ENCODE results near the gene KIF3A. TPM values are rescaled to one million over a fixed set of nuclear protein-coding genes. Genes with fewer than 3 reads are reported as not detected.

The KIF3A gene
- polyA plus RNA-seq, 1 donor from 2014 or later: 94.4 TPM

DNA sequence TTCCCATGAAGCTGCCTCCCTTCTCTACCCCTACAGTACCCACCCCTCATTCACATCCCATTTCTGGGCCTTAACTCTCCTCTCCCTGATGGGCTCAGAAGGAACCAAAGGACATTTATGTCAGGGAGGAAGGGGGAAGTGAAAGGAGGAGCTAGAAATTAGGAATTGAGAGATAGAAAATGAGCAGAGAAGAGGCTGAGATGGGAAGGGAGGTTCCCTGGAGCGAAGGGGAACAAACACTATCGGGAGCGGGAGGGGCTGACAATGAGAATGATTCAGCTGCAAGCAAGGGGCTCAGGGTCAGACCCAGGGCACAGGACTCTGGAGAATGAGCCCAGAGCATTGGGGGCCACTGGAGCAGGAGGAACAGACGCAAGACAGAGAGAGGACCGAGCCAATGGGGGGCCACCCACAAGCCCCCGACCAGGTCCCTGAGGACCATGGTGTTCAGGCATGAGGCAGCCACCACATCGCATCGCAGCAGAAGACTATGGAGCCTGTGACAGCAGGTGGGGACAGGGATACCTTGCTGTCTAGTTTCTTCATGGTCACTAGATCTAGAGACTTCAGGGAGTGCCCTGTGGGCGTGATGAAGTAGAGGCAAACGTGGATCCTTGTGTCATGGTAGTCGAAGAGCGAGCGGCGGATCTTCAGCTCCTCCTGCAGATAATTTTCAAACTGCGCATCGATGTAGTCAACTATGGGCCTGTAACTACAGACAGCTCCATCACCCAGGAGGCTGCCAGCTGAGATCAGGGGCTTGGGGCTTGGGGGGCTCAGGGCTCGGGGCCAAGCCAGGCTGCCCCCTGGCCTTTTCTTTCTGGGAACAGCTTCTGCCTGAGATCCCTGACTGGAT is 26.1 kb upstream of the KIF3A start:
- no peaks in the 10 kb centered on the region for H4K20me1 ChIP-seq (ENCODE audit: insufficient read depth)
- no peaks in the 10 kb centered on the region for H3K79me2 ChIP-seq (replicated peaks; ENCODE audit: insufficient read depth, low read length)
- TF ChIP-seq RAD21 (conservative IDR thresholded peaks at IDR 0.05) (no peak), POLR2AphosphoS5 (IDR thresholded peaks at IDR 0.05) (no peak), EP300 (conservative IDR thresholded peaks at IDR 0.05; ENCODE audit: poor library complexity, severe bottlenecking) (no peak), TAF1 (IDR thresholded peaks at IDR 0.05; ENCODE audit: low read depth) (no peak), SMC3 (conservative IDR thresholded peaks at IDR 0.05; ENCODE audit: poor library complexity) (no peak), EZH2 (IDR thresholded peaks at IDR 0.05; ENCODE audit: borderline replicate concordance, insufficient read depth, low read length, poor library complexity, severe bottlenecking) (no peak), MXI1 (conservative IDR thresholded peaks at IDR 0.05; ENCODE audit: poor library complexity, severe bottlenecking) (no peak)
- TF ChIP-seq, protein P1, sequence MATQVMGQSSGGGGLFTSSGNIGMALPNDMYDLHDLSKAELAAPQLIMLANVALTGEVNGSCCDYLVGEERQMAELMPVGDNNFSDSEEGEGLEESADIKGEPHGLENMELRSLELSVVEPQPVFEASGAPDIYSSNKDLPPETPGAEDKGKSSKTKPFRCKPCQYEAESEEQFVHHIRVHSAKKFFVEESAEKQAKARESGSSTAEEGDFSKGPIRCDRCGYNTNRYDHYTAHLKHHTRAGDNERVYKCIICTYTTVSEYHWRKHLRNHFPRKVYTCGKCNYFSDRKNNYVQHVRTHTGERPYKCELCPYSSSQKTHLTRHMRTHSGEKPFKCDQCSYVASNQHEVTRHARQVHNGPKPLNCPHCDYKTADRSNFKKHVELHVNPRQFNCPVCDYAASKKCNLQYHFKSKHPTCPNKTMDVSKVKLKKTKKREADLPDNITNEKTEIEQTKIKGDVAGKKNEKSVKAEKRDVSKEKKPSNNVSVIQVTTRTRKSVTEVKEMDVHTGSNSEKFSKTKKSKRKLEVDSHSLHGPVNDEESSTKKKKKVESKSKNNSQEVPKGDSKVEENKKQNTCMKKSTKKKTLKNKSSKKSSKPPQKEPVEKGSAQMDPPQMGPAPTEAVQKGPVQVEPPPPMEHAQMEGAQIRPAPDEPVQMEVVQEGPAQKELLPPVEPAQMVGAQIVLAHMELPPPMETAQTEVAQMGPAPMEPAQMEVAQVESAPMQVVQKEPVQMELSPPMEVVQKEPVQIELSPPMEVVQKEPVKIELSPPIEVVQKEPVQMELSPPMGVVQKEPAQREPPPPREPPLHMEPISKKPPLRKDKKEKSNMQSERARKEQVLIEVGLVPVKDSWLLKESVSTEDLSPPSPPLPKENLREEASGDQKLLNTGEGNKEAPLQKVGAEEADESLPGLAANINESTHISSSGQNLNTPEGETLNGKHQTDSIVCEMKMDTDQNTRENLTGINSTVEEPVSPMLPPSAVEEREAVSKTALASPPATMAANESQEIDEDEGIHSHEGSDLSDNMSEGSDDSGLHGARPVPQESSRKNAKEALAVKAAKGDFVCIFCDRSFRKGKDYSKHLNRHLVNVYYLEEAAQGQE (IDR thresholded peaks at IDR 0.05; ENCODE audit: borderline replicate concordance): no peak
- TF ChIP-seq, protein P2, sequence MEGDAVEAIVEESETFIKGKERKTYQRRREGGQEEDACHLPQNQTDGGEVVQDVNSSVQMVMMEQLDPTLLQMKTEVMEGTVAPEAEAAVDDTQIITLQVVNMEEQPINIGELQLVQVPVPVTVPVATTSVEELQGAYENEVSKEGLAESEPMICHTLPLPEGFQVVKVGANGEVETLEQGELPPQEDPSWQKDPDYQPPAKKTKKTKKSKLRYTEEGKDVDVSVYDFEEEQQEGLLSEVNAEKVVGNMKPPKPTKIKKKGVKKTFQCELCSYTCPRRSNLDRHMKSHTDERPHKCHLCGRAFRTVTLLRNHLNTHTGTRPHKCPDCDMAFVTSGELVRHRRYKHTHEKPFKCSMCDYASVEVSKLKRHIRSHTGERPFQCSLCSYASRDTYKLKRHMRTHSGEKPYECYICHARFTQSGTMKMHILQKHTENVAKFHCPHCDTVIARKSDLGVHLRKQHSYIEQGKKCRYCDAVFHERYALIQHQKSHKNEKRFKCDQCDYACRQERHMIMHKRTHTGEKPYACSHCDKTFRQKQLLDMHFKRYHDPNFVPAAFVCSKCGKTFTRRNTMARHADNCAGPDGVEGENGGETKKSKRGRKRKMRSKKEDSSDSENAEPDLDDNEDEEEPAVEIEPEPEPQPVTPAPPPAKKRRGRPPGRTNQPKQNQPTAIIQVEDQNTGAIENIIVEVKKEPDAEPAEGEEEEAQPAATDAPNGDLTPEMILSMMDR (IDR thresholded peaks at IDR 0.05; ENCODE audit: poor library complexity, severe bottlenecking): no peak
- H3K9me2 ChIP-seq (ENCODE audit: insufficient read depth, low read length): no peaks in the 10 kb centered on the region
- H3K27me3 ChIP-seq (ENCODE audit: insufficient read depth, low read depth, low read length): no peaks in the 10 kb centered on the region
- H3K27ac ChIP-seq (ENCODE audit: low read length): no peak overlapping the region
- no peak overlapping the region for H2AFZ ChIP-seq (ENCODE audit: low read depth, low read length)
- no peak overlapping the region for H3K4me3 ChIP-seq (ENCODE audit: low read length)
- no peaks in the 10 kb centered on the region for H3F3A ChIP-seq (ENCODE audit: insufficient read depth, low read length, poor library complexity, severe bottlenecking)
- H3K9ac ChIP-seq (ENCODE audit: low read length): no peak overlapping the region
- no peaks in the 10 kb centered on the region for H3K36me3 ChIP-seq (ENCODE audit: insufficient read depth, low read length)
- H3K4me2 ChIP-seq (ENCODE audit: low read length): no peak overlapping the region
- H3K9me3 ChIP-seq (ENCODE audit: low read length): no peaks in the 10 kb centered on the region

DNA sequence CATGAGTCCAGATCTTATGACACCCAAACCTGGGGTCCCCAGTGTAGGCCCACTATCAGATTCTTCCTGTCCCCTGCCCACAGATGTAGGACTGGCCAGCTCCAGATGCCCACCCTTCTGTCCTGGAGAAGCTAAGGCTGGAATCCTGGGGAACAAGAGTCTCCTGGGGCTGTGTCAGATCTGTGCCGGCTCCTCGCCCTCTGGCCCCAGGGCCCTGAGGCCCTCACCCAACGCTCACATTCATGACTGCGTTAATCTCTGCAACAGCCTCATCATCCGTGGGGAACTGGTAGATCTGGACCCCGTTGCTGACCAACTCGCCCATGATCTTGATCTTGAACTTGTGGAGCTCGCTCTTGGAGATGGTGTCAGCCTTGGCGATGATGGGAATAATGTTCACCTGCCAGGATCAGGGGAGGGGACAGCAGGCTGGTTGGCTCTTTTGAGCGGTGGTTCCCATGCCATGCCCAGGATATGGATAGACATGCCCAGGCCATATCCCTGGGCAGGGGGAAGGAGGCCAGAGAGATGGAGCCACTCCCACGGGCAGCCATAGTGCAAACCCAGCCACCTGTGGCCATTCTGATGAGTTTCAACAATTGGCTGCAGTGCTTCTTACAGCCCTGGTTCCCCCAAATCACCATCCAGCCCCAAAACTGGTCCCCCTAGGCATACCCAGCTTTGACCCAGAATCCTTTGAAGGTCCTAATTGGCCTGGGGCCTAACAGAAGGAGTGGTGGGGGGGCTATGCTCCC is 25.1 kb upstream of the KIF3A start:
- Histone ChIP-seq H4K20me1 (ENCODE audit: insufficient read depth) (no peaks in the 10 kb centered on the region), H3K36me3 (ENCODE audit: insufficient read depth, low read length) (no peaks in the 10 kb centered on the region), H3K4me2 (ENCODE audit: low read length) (no peak overlapping the region), H3F3A (ENCODE audit: insufficient read depth, low read length, poor library complexity, severe bottlenecking) (no peaks in the 10 kb centered on the region), H3K79me2 (replicated peaks; ENCODE audit: insufficient read depth, low read length) (no peaks in the 10 kb centered on the region), H3K27ac (ENCODE audit: low read length) (no peak overlapping the region), H3K9ac (ENCODE audit: low read length) (no peak overlapping the region), H3K9me3 (ENCODE audit: low read length) (no peaks in the 10 kb centered on the region), H3K27me3 (ENCODE audit: insufficient read depth, low read depth, low read length) (no peaks in the 10 kb centered on the region), H3K9me2 (ENCODE audit: insufficient read depth, low read length) (no peaks in the 10 kb centered on the region), H3K4me3 (ENCODE audit: low read length) (no peak overlapping the region), H2AFZ (ENCODE audit: low read depth, low read length) (no peak overlapping the region)
- no peak for TF ChIP-seq SMC3 (conservative IDR thresholded peaks at IDR 0.05; ENCODE audit: poor library complexity)
- TF ChIP-seq TAF1 (IDR thresholded peaks at IDR 0.05; ENCODE audit: low read depth): no peak
- no peak for TF ChIP-seq POLR2AphosphoS5 (IDR thresholded peaks at IDR 0.05)
- TF ChIP-seq RAD21 (conservative IDR thresholded peaks at IDR 0.05): no peak
- TF ChIP-seq, protein P1 (IDR thresholded peaks at IDR 0.05; ENCODE audit: borderline replicate concordance): no peak
- TF ChIP-seq EZH2 (IDR thresholded peaks at IDR 0.05; ENCODE audit: borderline replicate concordance, insufficient read depth, low read length, poor library complexity, severe bottlenecking): no peak
- TF ChIP-seq, protein P2 (IDR thresholded peaks at IDR 0.05; ENCODE audit: poor library complexity, severe bottlenecking): no peak
- TF ChIP-seq EP300 (conservative IDR thresholded peaks at IDR 0.05; ENCODE audit: poor library complexity, severe bottlenecking): no peak
- TF ChIP-seq MXI1 (conservative IDR thresholded peaks at IDR 0.05; ENCODE audit: poor library complexity, severe bottlenecking): no peak

All from neural cell (in vitro differentiated cells).